Mesenchymal stem cell (in vitro differentiated cells and primary cell): ENCODE results near the gene NIT2.

Experiments
- DNase-seq: peaks from one replicate; pipeline ENCODE4 v3.0.0-alpha.2; 2013
- H2AFZ ChIP-seq: one replicate; pipeline ENCODE4 v1.6.1; 2013; ENCODE audit warnings: low read depth, mild to moderate bottlenecking, control low read depth, inconsistent platforms, low read length, moderate library complexity
- H2AK5ac ChIP-seq: 2 replicates; pipeline ENCODE4 v1.6.1; 2013; ENCODE audit warnings: low read length, moderate library complexity, mild to moderate bottlenecking, inconsistent platforms; ENCODE audit not compliant: severe bottlenecking
- H2BK120ac ChIP-seq: one replicate; pipeline ENCODE4 v1.6.1; 2013; ENCODE audit warnings: low read depth, mild to moderate bottlenecking, inconsistent platforms, low read length, moderate library complexity
- H2BK12ac ChIP-seq, 2 experiments: one replicate each; pipeline ENCODE4 v1.6.1; 2013; ENCODE audit warnings: inconsistent platforms in 2 of 2, low read length in 2 of 2, mild to moderate bottlenecking in 2 of 2, moderate library complexity in 2 of 2, control low read depth in 1 of 2
- H2BK15ac ChIP-seq: one replicate; pipeline ENCODE4 v1.6.1; 2013; ENCODE audit warnings: mild to moderate bottlenecking, low read depth, inconsistent platforms; ENCODE audit not compliant: poor library complexity, severe bottlenecking
- H2BK5ac ChIP-seq: 2 replicates; pipeline ENCODE4 v1.6.1; 2013; ENCODE audit warnings: low read depth, mild to moderate bottlenecking, low read length, control low read depth, inconsistent platforms; ENCODE audit not compliant: poor library complexity, severe bottlenecking
- H3K14ac ChIP-seq, 2 experiments: one replicate each; pipeline ENCODE4 v1.6.1; 2013; ENCODE audit warnings: inconsistent platforms in 2 of 2, low read length in 2 of 2, control low read depth in 1 of 2, mild to moderate bottlenecking in 1 of 2, moderate library complexity in 1 of 2
- H3K18ac ChIP-seq, 2 experiments: one replicate each; pipeline ENCODE4 v1.6.1; 2013; ENCODE audit warnings: inconsistent platforms in 2 of 2, low read length in 2 of 2, control low read depth in 1 of 2, low read depth in 1 of 2, mild to moderate bottlenecking in 1 of 2
- H3K23ac ChIP-seq, 2 experiments: one replicate each; pipeline ENCODE4 v1.6.1; 2013; ENCODE audit warnings: inconsistent platforms in 2 of 2, low read length in 2 of 2, mild to moderate bottlenecking in 2 of 2, moderate library complexity in 2 of 2, control low read depth in 1 of 2
- H3K27ac ChIP-seq: 2 replicates; pipeline ENCODE4 v1.5.1; 2013; ENCODE audit warnings: mild to moderate bottlenecking, moderate library complexity, low read length, control low read depth, inconsistent platforms; ENCODE audit not compliant: poor library complexity, severe bottlenecking
- H3K27me3 ChIP-seq, 2 experiments: 2 replicates each; pipeline versions ENCODE4 v1.6.1 to v1.7.0; 2013; ENCODE audit warnings: low read length in 2 of 2, mild to moderate bottlenecking in 2 of 2, moderate library complexity in 2 of 2, control low read depth in 1 of 2, inconsistent platforms in 1 of 2; ENCODE audit not compliant: control insufficient read depth in 1 of 2, insufficient read depth in 1 of 2
- H3K36me3 ChIP-seq, 2 experiments: 2 replicates each; pipeline versions ENCODE4 v1.6.1 to v1.7.0; 2013; ENCODE audit warnings: low read length in 2 of 2, control low read depth in 1 of 2, inconsistent platforms in 1 of 2, low read depth in 1 of 2, mild to moderate bottlenecking in 1 of 2; ENCODE audit not compliant: insufficient read depth in 2 of 2, control insufficient read depth in 1 of 2
- H3K4ac ChIP-seq, 2 experiments: one replicate each; pipeline ENCODE4 v1.6.1; 2013; ENCODE audit warnings: inconsistent platforms in 2 of 2, low read length in 2 of 2, mild to moderate bottlenecking in 2 of 2, moderate library complexity in 2 of 2, control low read depth in 1 of 2, low read depth in 1 of 2
- H3K4me1 ChIP-seq: 2 replicates; pipeline ENCODE4 v1.6.1; 2013; ENCODE audit warnings: low read depth, low read length, control low read depth; ENCODE audit not compliant: control insufficient read depth, insufficient read depth
- H3K4me2 ChIP-seq: 2 replicates; pipeline ENCODE4 v1.6.1; 2013; ENCODE audit warnings: low read length, mild to moderate bottlenecking, inconsistent platforms; ENCODE audit not compliant: poor library complexity, severe bottlenecking
- H3K4me3 ChIP-seq, 2 experiments: 2 replicates each; pipeline versions ENCODE4 v1.5.1 to v1.7.0; 2013; ENCODE audit warnings: low read length in 2 of 2, mild to moderate bottlenecking in 2 of 2, control low read depth in 1 of 2, low read depth in 1 of 2; ENCODE audit not compliant: insufficient read depth in 1 of 2
- H3K79me1 ChIP-seq: replicated peaks from 2 replicates; pipeline ENCODE4 v1.6.1; 2013; ENCODE audit warnings: mild to moderate bottlenecking, control low read depth, low read length, inconsistent platforms; ENCODE audit not compliant: poor library complexity, severe bottlenecking
- H3K9ac ChIP-seq: 2 replicates; pipeline ENCODE4 v1.7.0; 2013; ENCODE audit warnings: mild to moderate bottlenecking, low read length, moderate library complexity
- H3K9me3 ChIP-seq: 2 replicates; pipeline ENCODE4 v1.7.0; 2013; ENCODE audit warnings: mild to moderate bottlenecking, low read length; ENCODE audit not compliant: control insufficient read depth
- H4K8ac ChIP-seq: one replicate; pipeline ENCODE4 v1.6.1; 2013; ENCODE audit warnings: inconsistent platforms, mild to moderate bottlenecking, low read length, moderate library complexity
- H4K91ac ChIP-seq: one replicate; pipeline ENCODE4 v1.6.1; 2013; ENCODE audit warnings: mild to moderate bottlenecking, low read length, inconsistent platforms
- WGBS: methylation state at CpG from one replicate; pipeline ENCODE4 v1.1.7; 2013; ENCODE audit warnings: mixed read lengths; 5-methylcytosine and 5-hydroxymethylcytosine counted together

Gene NIT2

DNA sequence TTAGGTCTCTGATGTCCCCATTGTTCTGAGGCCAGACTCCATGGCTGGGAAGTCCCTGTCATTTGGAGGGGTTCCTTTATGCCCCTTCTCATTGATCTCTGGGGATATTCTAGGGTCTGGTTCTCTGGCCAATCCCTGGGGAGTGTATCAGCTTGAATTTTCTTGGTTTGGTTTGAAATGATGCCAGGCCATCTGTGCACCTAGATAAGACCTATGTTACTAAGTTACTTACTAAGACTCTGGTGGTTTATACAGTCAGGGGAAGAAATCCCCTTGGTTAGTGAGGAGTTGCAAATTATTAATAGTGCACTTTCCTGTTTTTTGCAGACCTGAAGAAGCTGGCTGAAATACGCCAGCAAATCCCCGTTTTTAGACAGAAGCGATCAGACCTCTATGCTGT is 20.3 kb downstream of the NIT2 start:
- no peak for DNase-seq
- Histone ChIP-seq H3K4me3 (no peak overlapping the region), H3K4me1 (peaks cover 4% of the 10 kb centered on the region), H3K18ac (no peak overlapping the region), H3K9ac (no peak overlapping the region), H4K8ac (no peak overlapping the region), H2BK12ac (no peak overlapping the region), H3K27me3 (no peaks in the 10 kb centered on the region), H2BK120ac (no peak overlapping the region), H4K91ac (no peak overlapping the region), H3K36me3 (peaks cover 22 to 81% of the 10 kb centered on the region in 2 experiments), H2BK15ac (no peak overlapping the region), H2BK5ac (no peak overlapping the region), H3K4ac (no peak overlapping the region), H2AK5ac (peak overlapping the region; percentile 19), H2AFZ (no peak overlapping the region), H3K9me3 (peaks cover 3% of the 10 kb centered on the region), H3K23ac (no peak overlapping the region), H3K14ac (no peak overlapping the region), H3K4me2 (no peak overlapping the region), H3K27ac (peak overlapping the region; percentile 33), H3K79me1 (peaks cover 11% of the 10 kb centered on the region)
- WGBS = 90% methylated on average over 2 of the region's 3 CpGs

DNA sequence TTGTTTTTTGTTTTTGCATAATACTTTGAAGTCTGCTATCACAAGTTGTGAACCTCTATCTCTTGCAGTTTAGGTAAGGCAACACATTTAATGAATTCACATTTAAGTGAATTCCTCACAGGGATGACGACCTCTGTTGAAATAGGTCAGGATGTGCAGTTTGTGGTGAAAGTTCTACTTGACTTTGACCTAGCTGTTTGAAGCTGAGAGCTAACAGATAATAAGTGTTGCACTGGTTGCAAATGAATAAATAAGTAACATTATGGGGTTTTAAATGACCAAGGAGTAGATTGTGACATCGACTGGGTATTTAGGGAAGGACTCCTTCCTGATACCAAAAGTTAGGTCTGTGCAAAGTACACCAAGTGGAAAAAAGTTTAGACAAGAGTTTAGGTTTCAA is 23.9 kb downstream of the NIT2 start:
- H3K9me3 ChIP-seq = no peaks in the 10 kb centered on the region
- no peak overlapping the region for H4K8ac ChIP-seq
- H2BK120ac ChIP-seq = no peak overlapping the region
- peaks cover 17 to 90% of the 10 kb centered on the region in 2 experiments for H3K36me3 ChIP-seq
- no peak overlapping the region for H3K23ac ChIP-seq
- peaks cover 5% of the 10 kb centered on the region for H3K79me1 ChIP-seq
- no peak overlapping the region for H2BK15ac ChIP-seq
- WGBS = 97% methylated on average over 2 of the region's 2 CpGs
- H4K91ac ChIP-seq = no peak overlapping the region
- no peak overlapping the region for H2BK5ac ChIP-seq
- no peak overlapping the region for H3K4me2 ChIP-seq
- no peak overlapping the region for H3K4me3 ChIP-seq
- H3K27me3 ChIP-seq = no peaks in the 10 kb centered on the region
- H3K27ac ChIP-seq = no peak overlapping the region
- no peak overlapping the region for H2BK12ac ChIP-seq
- H2AK5ac ChIP-seq = no peak overlapping the region
- peaks cover 4% of the 10 kb centered on the region for H3K4me1 ChIP-seq
- no peak overlapping the region for H2AFZ ChIP-seq
- H3K18ac ChIP-seq = no peak overlapping the region
- H3K9ac ChIP-seq = no peak overlapping the region
- no peak overlapping the region for H3K4ac ChIP-seq
- peak; percentile 24 for DNase-seq
- H3K14ac ChIP-seq = no peak overlapping the region

DNA sequence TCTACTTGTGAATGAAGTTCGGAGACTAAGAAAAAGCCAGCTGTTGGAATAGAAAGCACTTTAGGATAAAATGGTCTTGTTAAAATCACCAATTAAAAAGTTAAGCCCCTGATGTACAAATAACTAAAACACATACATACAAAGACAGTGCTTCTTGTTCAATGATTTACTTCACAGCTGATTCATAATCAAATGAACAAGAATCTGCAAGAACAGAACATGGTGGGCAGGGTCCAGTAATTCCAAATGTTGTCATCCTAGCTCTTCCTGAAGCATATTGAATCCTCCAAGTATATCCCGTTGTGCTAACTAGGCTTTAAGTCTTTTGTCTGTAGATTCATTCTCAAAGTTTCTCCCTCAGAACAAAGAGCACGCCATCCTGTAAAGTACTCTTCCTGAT is 24.5 kb downstream of the NIT2 start:
- no peak overlapping the region for H3K14ac ChIP-seq
- H2AK5ac ChIP-seq = no peak overlapping the region
- peaks cover 13 to 90% of the 10 kb centered on the region in 2 experiments for H3K36me3 ChIP-seq
- no peak overlapping the region for H3K18ac ChIP-seq
- no peaks in the 10 kb centered on the region for H3K27me3 ChIP-seq
- H3K9ac ChIP-seq = no peak overlapping the region
- peaks cover 2% of the 10 kb centered on the region for H3K4me1 ChIP-seq
- no peak overlapping the region for H2BK120ac ChIP-seq
- H3K23ac ChIP-seq = no peak overlapping the region
- H2BK12ac ChIP-seq = no peak overlapping the region
- no peak overlapping the region for H4K91ac ChIP-seq
- peaks cover 3% of the 10 kb centered on the region for H3K79me1 ChIP-seq
- no peak overlapping the region for H2BK15ac ChIP-seq
- H3K9me3 ChIP-seq = no peaks in the 10 kb centered on the region
- H3K4me3 ChIP-seq = no peak overlapping the region
- no peak overlapping the region for H4K8ac ChIP-seq
- H3K4ac ChIP-seq = no peak overlapping the region
- WGBS = 97% methylated on average over 2 of the region's 3 CpGs
- H2AFZ ChIP-seq = no peak overlapping the region
- no peak overlapping the region for H2BK5ac ChIP-seq
- no peak overlapping the region for H3K4me2 ChIP-seq
- no peak overlapping the region for H3K27ac ChIP-seq
- no peak for DNase-seq

DNA sequence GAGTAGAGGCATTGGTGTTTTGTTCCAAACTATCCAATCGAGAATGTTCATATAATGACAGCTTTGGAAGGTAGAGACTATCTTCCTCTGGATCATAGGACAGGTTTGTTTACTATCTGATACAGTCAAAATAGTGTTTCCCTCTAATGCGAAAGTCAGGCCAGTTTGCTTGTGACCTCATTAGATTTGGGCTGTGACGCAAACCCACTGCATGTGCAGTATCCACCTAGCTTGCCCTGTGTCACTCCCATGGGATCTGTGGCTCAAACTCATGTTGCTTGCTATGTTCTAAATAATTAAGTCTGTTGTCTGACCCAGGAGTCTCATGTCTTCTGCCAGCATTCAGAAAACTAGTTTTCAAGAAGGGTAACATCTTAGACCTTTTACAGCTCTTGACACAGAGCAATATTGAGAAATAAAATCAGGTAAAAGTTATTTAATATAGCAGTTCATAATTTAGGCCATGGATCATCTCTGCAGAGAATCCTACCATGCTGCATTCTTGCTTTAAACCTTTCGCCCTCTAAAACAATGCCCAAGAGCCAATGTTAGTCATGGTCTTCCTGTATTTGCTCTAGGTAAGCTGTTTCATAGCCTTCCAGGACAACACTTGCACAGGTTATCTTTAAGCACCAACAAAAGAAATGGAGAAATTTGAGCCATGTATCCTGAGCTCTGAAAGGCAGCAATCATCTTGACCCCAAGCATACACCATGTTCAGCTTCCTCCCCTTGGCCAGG is 26.4 kb downstream of the NIT2 start:
- Histone ChIP-seq H3K9me3 (no peaks in the 10 kb centered on the region), H3K18ac (no peak overlapping the region), H2BK15ac (no peak overlapping the region), H3K4ac (no peak overlapping the region), H3K4me1 (no peaks in the 10 kb centered on the region), H4K8ac (no peak overlapping the region), H2AFZ (no peak overlapping the region), H3K9ac (no peak overlapping the region), H3K14ac (no peak overlapping the region), H2BK120ac (no peak overlapping the region), H3K27me3 (no peaks in the 10 kb centered on the region), H3K27ac (no peak overlapping the region), H3K4me3 (no peak overlapping the region), H3K79me1 (no peaks in the 10 kb centered on the region), H4K91ac (no peak overlapping the region), H3K23ac (no peak overlapping the region), H2AK5ac (no peak overlapping the region), H2BK12ac (no peak overlapping the region), H3K4me2 (no peak overlapping the region), H2BK5ac (no peak overlapping the region), H3K36me3 (peaks cover 11 to 90% of the 10 kb centered on the region in 2 experiments)
- DNase-seq = no peak
- WGBS = 99% methylated on average over 4 of the region's 4 CpGs
